ENCODE results near the gene PHKA2.

Gene PHKA2

GRCh38 chrX:19007868-19008267 is 24.0 kb upstream of the PHKA2 start:
- Histone ChIP-seq H3K9me3 (ENCODE audit: insufficient read depth, low read depth, low read length) (no peaks in the 10 kb centered on the region), H3K9me2 (replicated peaks; ENCODE audit: low read depth, low read length) (no peaks in the 10 kb centered on the region), H3K4me2 (ENCODE audit: low read depth, low read length, poor library complexity, severe bottlenecking) (no peak overlapping the region), H3K79me2 (ENCODE audit: insufficient read depth, low read length) (no peaks in the 10 kb centered on the region), H3K27me3 (ENCODE audit: insufficient read depth, low read length, poor library complexity, severe bottlenecking) (no peaks in the 10 kb centered on the region), H3K9ac (ENCODE audit: low read depth, low read length, poor library complexity, severe bottlenecking) (no peak overlapping the region), H2AFZ (ENCODE audit: low read length) (no peak overlapping the region), H3K4me3 (ENCODE audit: low read length, poor library complexity, severe bottlenecking) (no peak overlapping the region), H3K36me3 (ENCODE audit: insufficient read depth, low read length) (no peaks in the 10 kb centered on the region), H4K20me1 (ENCODE audit: insufficient read depth, low read length, poor library complexity, severe bottlenecking) (no peaks in the 10 kb centered on the region), H3K4me1 (ENCODE audit: insufficient read depth, low read length, poor library complexity, severe bottlenecking) (no peaks in the 10 kb centered on the region), H3F3A (ENCODE audit: low read depth) (no peaks in the 10 kb centered on the region)
- TF ChIP-seq EZH2phosphoT487 (IDR thresholded peaks at IDR 0.05; ENCODE audit: borderline replicate concordance) (no peak), CTCF (conservative IDR thresholded peaks at IDR 0.05; ENCODE audit: low read length) (no peak)

DNA sequence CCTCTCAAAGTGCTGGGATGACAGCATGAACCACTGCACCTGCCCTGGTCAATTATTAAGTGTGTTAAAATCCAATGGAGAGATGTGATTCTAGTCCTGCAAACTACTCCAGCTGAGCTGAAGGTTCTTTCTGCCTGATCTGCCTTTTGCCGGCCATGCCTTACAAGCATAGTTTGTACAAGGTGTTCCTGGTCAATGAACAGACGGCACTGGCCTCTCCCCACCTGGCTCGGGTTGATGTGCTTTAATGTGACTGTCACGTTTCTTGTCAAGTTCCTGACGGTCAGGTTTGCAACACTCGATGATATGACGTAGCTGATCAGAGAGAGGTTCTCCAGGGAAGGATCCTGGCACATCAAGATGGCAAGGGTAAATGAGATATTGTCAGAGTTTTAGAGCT is 23.1 kb upstream of the PHKA2 start:
- Histone ChIP-seq H3K9me3 (ENCODE audit: insufficient read depth, low read depth, low read length) (no peaks in the 10 kb centered on the region), H3K9ac (ENCODE audit: low read depth, low read length, poor library complexity, severe bottlenecking) (no peak overlapping the region), H3F3A (ENCODE audit: low read depth) (no peaks in the 10 kb centered on the region), H3K79me2 (ENCODE audit: insufficient read depth, low read length) (no peaks in the 10 kb centered on the region), H3K9me2 (replicated peaks; ENCODE audit: low read depth, low read length) (no peaks in the 10 kb centered on the region), H4K20me1 (ENCODE audit: insufficient read depth, low read length, poor library complexity, severe bottlenecking) (no peaks in the 10 kb centered on the region), H3K4me1 (ENCODE audit: insufficient read depth, low read length, poor library complexity, severe bottlenecking) (no peaks in the 10 kb centered on the region), H3K36me3 (ENCODE audit: insufficient read depth, low read length) (no peaks in the 10 kb centered on the region), H3K4me3 (ENCODE audit: low read length, poor library complexity, severe bottlenecking) (no peak overlapping the region), H3K4me2 (ENCODE audit: low read depth, low read length, poor library complexity, severe bottlenecking) (no peak overlapping the region), H3K27me3 (ENCODE audit: insufficient read depth, low read length, poor library complexity, severe bottlenecking) (no peaks in the 10 kb centered on the region), H2AFZ (ENCODE audit: low read length) (no peak overlapping the region)
- no peak for TF ChIP-seq CTCF (conservative IDR thresholded peaks at IDR 0.05; ENCODE audit: low read length)
- TF ChIP-seq EZH2phosphoT487 (IDR thresholded peaks at IDR 0.05; ENCODE audit: borderline replicate concordance): no peak

GRCh38 chrX:19005909-19006308 is 22.0 kb upstream of the PHKA2 start:
- no peak overlapping the region for H2AFZ ChIP-seq (ENCODE audit: low read length)
- no peaks in the 10 kb centered on the region for H3K27me3 ChIP-seq (ENCODE audit: insufficient read depth, low read length, poor library complexity, severe bottlenecking)
- H3K9me2 ChIP-seq (replicated peaks; ENCODE audit: low read depth, low read length): no peaks in the 10 kb centered on the region
- H3F3A ChIP-seq (ENCODE audit: low read depth): no peaks in the 10 kb centered on the region
- no peak overlapping the region for H3K4me3 ChIP-seq (ENCODE audit: low read length, poor library complexity, severe bottlenecking)
- no peak overlapping the region for H3K9ac ChIP-seq (ENCODE audit: low read depth, low read length, poor library complexity, severe bottlenecking)
- H3K9me3 ChIP-seq (ENCODE audit: insufficient read depth, low read depth, low read length): no peaks in the 10 kb centered on the region
- H3K4me2 ChIP-seq (ENCODE audit: low read depth, low read length, poor library complexity, severe bottlenecking): no peak overlapping the region
- H3K79me2 ChIP-seq (ENCODE audit: insufficient read depth, low read length): no peaks in the 10 kb centered on the region
- H3K36me3 ChIP-seq (ENCODE audit: insufficient read depth, low read length): no peaks in the 10 kb centered on the region
- H3K4me1 ChIP-seq (ENCODE audit: insufficient read depth, low read length, poor library complexity, severe bottlenecking): no peaks in the 10 kb centered on the region
- no peaks in the 10 kb centered on the region for H4K20me1 ChIP-seq (ENCODE audit: insufficient read depth, low read length, poor library complexity, severe bottlenecking)
- TF ChIP-seq CTCF (conservative IDR thresholded peaks at IDR 0.05; ENCODE audit: low read length): peak; percentile 23; the same call in 1 of the 2 replicates
- no peak for TF ChIP-seq EZH2phosphoT487 (IDR thresholded peaks at IDR 0.05; ENCODE audit: borderline replicate concordance)

Data from Loucy (cell line).